GM19193 (cell line): Measurements from ENCODE around the gene SERINC5.

Experiments
- POLR2A ChIP-seq: IDR thresholded peaks from 4 replicates; pipeline ENCODE4 v1.6.1; 2011; ENCODE audit not compliant: insufficient read depth, insufficient read length; ENCODE audit errors: extremely low read depth

The SERINC5 gene

DNA sequence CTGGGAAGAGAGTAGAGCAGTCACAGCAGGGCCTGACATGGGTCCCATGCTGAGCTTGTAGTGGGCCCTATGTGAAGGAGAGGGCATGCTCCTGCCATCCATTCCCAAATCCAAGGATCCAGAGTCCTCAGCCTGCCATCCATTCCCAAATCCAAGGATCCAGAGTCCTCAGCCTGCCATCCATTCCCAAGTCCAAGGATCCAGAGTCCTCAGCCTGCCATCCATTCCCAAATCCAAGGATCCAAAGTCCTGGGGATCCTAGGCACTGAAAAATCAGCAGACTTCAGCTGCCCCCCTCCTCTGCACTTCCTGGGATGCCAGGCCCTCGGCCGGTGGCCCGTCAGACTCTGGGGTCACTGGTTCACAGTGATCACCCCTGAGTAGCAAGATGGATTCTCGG, 187.1 kb downstream of the SERINC5 start:
- no peak for TF ChIP-seq POLR2A

DNA sequence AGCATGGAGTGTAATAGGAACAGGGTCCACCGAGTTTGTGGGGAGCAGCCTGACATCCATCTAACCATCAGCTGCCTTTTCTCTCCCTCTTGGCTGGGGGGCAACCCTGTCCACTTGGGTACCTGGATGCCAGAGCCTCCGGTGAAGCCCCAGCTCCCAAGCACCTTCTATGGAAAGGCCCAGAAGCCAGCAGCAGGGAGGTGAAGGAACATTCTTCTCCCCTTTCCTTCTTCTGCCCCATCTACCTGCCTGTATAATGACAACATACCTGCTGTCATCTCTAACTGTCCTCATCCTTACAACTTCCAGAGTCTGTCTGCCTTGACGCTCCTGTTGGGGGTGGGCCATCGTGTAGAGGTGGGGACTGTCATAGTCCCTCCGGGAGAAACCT, 187.6 kb downstream of the SERINC5 start:
- TF ChIP-seq POLR2A, result no peak

DNA sequence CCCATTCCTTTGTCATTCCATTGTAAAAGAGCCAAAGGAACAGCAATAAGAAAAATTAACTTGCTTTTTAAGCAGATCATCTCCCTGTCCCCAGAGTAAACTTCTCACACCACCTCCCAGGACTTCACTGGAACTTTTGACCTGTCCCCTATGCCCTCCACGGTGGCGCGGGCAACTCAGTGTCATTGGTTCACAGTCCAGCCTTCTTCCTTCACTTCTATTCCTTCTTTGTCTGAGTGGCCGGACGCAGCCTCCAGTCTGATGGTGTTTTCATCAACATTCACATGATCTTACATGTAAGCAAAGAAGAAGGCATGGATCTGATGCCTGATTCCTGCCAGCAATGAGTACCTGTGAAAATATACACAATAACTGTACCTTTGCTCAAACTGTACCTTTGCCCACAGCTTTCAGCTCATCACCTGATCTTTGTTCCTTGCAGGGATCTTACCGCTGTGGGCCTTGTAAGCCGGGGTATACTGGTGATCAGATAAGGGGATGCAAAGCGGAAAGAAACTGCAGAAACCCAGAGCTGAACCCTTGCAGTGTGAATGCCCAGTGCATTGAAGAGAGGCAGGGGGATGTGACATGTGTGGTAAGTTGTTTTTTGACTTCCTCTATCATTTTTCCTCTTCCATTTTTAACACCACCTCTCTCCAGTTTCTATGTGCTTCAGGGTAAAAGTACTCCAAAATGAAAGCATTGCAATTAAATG, 188.2 kb downstream of the SERINC5 start:
- TF ChIP-seq POLR2A, result no peak

DNA sequence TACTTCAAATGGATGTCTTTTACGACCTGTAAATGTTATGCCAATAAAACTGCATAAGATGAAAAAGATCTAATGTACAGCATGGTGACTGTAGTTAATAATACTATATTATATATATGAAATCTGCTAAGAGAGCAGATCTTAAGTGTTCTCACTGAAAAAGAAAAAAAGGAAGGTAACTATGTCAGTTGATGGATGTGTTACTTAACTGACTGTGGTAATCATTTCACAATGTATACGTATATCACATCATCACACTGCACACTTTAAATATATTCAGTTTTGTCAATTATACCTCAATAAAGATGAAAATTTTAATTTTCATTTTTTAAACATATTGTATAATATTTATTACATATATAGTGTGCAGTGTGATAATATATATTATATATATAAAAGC, 188.8 kb downstream of the SERINC5 start:
- no peak for TF ChIP-seq POLR2A

DNA sequence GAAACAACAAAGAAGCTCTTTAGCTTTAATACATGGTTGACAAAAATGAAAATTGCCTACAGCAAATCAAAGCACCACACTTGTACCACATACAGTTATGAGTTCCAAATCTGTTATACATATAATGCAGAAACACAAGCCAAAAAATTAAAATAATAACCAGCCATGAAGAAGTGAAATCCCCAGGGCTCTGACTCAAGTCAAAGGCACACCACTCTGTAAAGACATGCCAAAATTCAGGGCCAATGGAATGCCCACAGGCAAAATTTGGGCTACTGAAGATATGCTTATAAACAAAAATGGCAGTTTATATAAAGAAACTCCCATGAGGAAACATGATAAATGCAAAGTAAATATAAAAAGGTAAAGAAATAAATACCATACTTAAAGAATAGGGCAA, 191.7 kb downstream of the SERINC5 start:
- TF ChIP-seq POLR2A, result no peak
